Stimulated activated CD4-positive, alpha-beta T cell treated with anti-CD3 and anti-CD28 coated beads, Interleukin-12 subunit alpha, Interleukin-12 subunit beta, amount 100 ng/mL, for 48 hours (primary cell): ENCODE data around the gene CD63.

Experiments used
- DNase-seq, 3 donors: peaks; one replicate each; pipeline ENCODE4 v3.0.0-alpha.2; 2020; ENCODE audit warnings: low read depth in 2 of 3, low spot score in 1 of 3

CD63 gene

GRCh38 chr12:55688716-55689655 lies 39.8 kb downstream of the CD63 start:
- no peak for DNase-seq

- DNase-seq: peak; percentile 12 to 33 (median 27)
Observed at GRCh38 chr12:55687746-55688145, 41.1 kb downstream of the CD63 start.

GRCh38 chr12:55686366-55687010 lies 42.3 kb downstream of the CD63 start:
- no peak for DNase-seq

- DNase-seq: no peak
Observed at GRCh38 chr12:55685671-55686070, 43.1 kb downstream of the CD63 start.

- no peak for DNase-seq
Observed at GRCh38 chr12:55684761-55685370, 43.9 kb downstream of the CD63 start.

GRCh38 chr12:55683676-55684075 lies 45.1 kb downstream of the CD63 start:
- DNase-seq: no peak

GRCh38 chr12:55682087-55682796 lies 46.6 kb downstream of the CD63 start:
- DNase-seq: no peak

GRCh38 chr12:55681142-55682077 lies 47.4 kb downstream of the CD63 start:
- DNase-seq: no peak

- no peak for DNase-seq
Observed at GRCh38 chr12:55679691-55680090, 49.1 kb downstream of the CD63 start.

GRCh38 chr12:55676707-55677106 lies 52.1 kb downstream of the CD63 start:
- no peak for DNase-seq

- DNase-seq: no peak
Observed at GRCh38 chr12:55675666-55676065, 53.1 kb downstream of the CD63 start.
